C4-2B (cell line): ENCODE results near the gene PACRG.

Experiments used
- H3K27ac ChIP-seq: fragments of 450-650 bp; 2 replicates; pipeline ENCODE4 v1.5.1; 2017
- ZFX ChIP-seq: fragments of 450-650 bp; IDR thresholded peaks from 2 replicates; pipeline ENCODE4 v1.6.1; 2017
- TF ChIP-seq, protein P1 (sequence below): fragments of 450-650 bp; conservative IDR thresholded peaks from 2 replicates; pipeline ENCODE4 v1.5.1; 2017; ENCODE audit warnings: mild to moderate bottlenecking

The PACRG gene

DNA sequence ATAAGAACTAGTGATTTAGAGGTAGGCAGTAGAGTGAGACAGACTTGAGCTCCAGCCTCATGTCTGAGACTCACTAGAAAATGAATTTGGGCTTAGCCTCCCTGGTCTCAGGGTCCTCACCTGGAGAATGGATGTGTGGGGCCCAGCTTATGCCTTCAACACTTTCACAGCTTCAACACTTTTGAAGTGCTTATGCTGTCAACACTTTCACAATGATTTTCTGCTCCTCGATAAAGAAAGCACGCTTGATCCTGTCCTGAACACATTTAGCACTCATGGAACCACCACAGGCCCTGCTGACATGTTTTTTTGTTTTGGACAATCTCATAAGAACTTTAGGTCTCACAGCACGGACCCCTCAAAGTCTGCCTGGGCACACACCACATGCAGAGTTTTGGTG lies 229.3 kb downstream of the PACRG start:
- no peak overlapping the region for H3K27ac ChIP-seq

GRCh38 chr6:162960679-162961457 lies 233.1 kb downstream of the PACRG start:
- no peak for TF ChIP-seq ZFX
- TF ChIP-seq, protein P1, sequence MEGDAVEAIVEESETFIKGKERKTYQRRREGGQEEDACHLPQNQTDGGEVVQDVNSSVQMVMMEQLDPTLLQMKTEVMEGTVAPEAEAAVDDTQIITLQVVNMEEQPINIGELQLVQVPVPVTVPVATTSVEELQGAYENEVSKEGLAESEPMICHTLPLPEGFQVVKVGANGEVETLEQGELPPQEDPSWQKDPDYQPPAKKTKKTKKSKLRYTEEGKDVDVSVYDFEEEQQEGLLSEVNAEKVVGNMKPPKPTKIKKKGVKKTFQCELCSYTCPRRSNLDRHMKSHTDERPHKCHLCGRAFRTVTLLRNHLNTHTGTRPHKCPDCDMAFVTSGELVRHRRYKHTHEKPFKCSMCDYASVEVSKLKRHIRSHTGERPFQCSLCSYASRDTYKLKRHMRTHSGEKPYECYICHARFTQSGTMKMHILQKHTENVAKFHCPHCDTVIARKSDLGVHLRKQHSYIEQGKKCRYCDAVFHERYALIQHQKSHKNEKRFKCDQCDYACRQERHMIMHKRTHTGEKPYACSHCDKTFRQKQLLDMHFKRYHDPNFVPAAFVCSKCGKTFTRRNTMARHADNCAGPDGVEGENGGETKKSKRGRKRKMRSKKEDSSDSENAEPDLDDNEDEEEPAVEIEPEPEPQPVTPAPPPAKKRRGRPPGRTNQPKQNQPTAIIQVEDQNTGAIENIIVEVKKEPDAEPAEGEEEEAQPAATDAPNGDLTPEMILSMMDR = no peak
- no peak overlapping the region for H3K27ac ChIP-seq

More for the DNA sequence above, 229.3 kb downstream of the PACRG start:
- TF ChIP-seq ZFX = no peak
- TF ChIP-seq, protein P1 = no peak

DNA sequence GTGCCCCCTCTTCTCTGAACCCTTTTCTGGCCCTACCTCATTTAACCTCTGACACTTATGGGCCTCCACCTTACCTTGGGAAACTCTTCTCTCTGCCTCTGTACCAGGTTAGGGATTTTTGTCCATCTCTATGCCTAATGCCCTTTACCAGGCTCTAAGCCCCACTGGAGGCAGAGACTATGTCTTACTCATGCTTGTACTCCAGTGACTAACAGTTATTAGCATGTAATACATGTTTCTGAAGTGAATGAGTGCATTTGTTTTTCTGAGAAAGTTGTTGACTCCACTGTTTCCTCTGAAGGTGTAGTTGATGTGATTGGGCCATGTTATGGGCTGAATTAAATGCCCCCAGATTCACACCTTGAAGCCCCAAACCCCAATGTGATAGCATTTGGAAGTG lies 234.3 kb downstream of the PACRG start:
- H3K27ac ChIP-seq = no peak overlapping the region

GRCh38 chr6:162963861-162964260 lies 236.1 kb downstream of the PACRG start:
- TF ChIP-seq ZFX = no peak
- TF ChIP-seq, protein P1 = no peak
- no peak overlapping the region for H3K27ac ChIP-seq

More for the DNA sequence above, 234.3 kb downstream of the PACRG start:
- TF ChIP-seq ZFX = no peak

DNA sequence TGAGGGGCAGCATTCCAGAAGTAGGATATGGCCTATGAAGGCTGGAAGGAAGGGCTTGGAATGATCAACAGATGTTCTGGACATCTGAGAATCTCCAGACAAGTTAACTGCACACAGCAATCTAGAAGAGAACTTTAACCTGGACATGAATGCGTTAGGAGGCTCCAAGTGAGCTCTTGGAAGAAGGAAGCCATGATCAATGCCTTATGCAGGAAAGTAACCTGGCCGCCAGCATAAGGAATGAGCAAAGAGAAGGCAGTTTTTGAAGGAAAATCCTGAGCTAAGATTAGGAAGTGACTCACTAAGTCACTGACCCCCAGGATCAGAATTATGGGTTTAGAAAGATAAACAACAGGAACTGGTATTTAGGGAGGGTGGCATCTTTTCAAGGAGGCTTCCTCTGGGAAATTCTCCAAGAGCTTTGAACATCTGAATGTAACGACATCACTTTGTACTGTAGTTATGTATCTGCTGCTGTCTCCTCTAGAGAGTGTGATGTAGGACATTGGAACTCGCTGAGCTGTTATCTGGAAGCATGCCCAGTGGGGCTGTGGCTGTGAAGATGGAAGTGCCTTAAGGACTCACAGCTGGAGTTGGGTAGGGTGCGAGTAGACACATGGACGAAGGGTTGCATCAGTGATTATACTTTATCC lies 236.8 kb downstream of the PACRG start:
- TF ChIP-seq, protein P1 = no peak
- TF ChIP-seq ZFX = no peak

GRCh38 chr6:162965366-162965765 lies 237.6 kb downstream of the PACRG start:
- H3K27ac ChIP-seq = no peak overlapping the region
- TF ChIP-seq, protein P1 = no peak
- TF ChIP-seq ZFX = no peak

More for the DNA sequence above, 236.8 kb downstream of the PACRG start:
- no peak overlapping the region for H3K27ac ChIP-seq

- H3K27ac ChIP-seq = no peak overlapping the region
- TF ChIP-seq, protein P1 = no peak
- TF ChIP-seq ZFX = no peak
Observed at GRCh38 chr6:162970246-162970645, 242.5 kb downstream of the PACRG start.
